RWPE2 (cell line): ENCODE data around the gene TESK2.

Source experiments
- ATAC-seq: fragments of 200-7000 bp; cut with Tn5 transposase; 3 replicates; pipeline ENCODE4 v1.9.1; 2021; ENCODE audit warnings: low read depth
- DNase-seq: peaks from one replicate; pipeline ENCODE4 v3.0.0-alpha.2; 2020; ENCODE audit warnings: low spot score
- H3K27ac ChIP-seq: fragments of 450-650 bp; 2 replicates; pipeline ENCODE4 v1.5.1; 2017; ENCODE audit warnings: mild to moderate bottlenecking; ENCODE audit not compliant: poor library complexity, severe bottlenecking
- H3K27me3 ChIP-seq: fragments of 250-450 bp; sonication (Bioruptor Pico); 2 replicates; pipeline ENCODE4 v1.5.1; 2021; ENCODE audit warnings: mild to moderate bottlenecking, moderate library complexity; ENCODE audit not compliant: insufficient read depth, poor library complexity, severe bottlenecking
- H3K36me3 ChIP-seq: fragments of 250-450 bp; sonication (Bioruptor Pico); 2 replicates; pipeline ENCODE4 v1.5.1; 2020; ENCODE audit warnings: low read depth, mild to moderate bottlenecking, moderate library complexity
- H3K4me1 ChIP-seq: fragments of 250-450 bp; sonication (Bioruptor Pico); 2 replicates; pipeline ENCODE4 v1.5.1; 2021; ENCODE audit warnings: mild to moderate bottlenecking, moderate library complexity; ENCODE audit not compliant: insufficient read depth, poor library complexity, severe bottlenecking
- H3K4me3 ChIP-seq: fragments of 250-450 bp; sonication (Bioruptor Pico); 2 replicates; pipeline ENCODE4 v1.5.1; 2021; ENCODE audit warnings: mild to moderate bottlenecking, moderate library complexity; ENCODE audit not compliant: severe bottlenecking
- H3K9me3 ChIP-seq: fragments of 250-450 bp; sonication (Bioruptor Pico); 2 replicates; pipeline ENCODE4 v1.5.1; 2021; ENCODE audit warnings: mild to moderate bottlenecking, moderate library complexity; ENCODE audit not compliant: severe bottlenecking
- CTCF ChIP-seq: fragments of 450-650 bp; IDR thresholded peaks from one replicate; pipeline ENCODE4 v1.5.1; 2017; ENCODE audit warnings: mild to moderate bottlenecking, moderate library complexity; ENCODE audit not compliant: poor library complexity, severe bottlenecking

Gene TESK2

GRCh38 chr1:45490626-45491486, at the start of gene TESK2:
Gene TESK2 (minus strand): TSS chr1:45491163. CDS start chr1:45457785, 33,378 bp downstream.
- no peak for TF ChIP-seq CTCF
- Histone ChIP-seq H3K4me1 (no peaks in the 10 kb centered on the region), H3K27ac (peak within 1 kb of the TSS; percentile 7), H3K4me3 (peak within 1 kb of the TSS; percentile 61), H3K36me3 (no peaks in the 10 kb centered on the region), H3K9me3 (no peaks in the 10 kb centered on the region), H3K27me3 (no peaks in the 10 kb centered on the region)
- ATAC-seq (peak; percentile 93), DNase-seq (peak; percentile 98)

GRCh38 chr1:45536886-45537285, 45.9 kb upstream of the TESK2 start:
- TF ChIP-seq CTCF = no peak
- Histone ChIP-seq H3K36me3 (no peaks in the 10 kb centered on the region), H3K4me3 (no peak overlapping the region), H3K4me1 (no peaks in the 10 kb centered on the region), H3K9me3 (no peaks in the 10 kb centered on the region), H3K27me3 (no peaks in the 10 kb centered on the region), H3K27ac (no peak overlapping the region)
- ATAC-seq = no peak
- DNase-seq = no peak

GRCh38 chr1:45535988-45536766, 45.2 kb upstream of the TESK2 start:
- Histone ChIP-seq H3K9me3 (no peaks in the 10 kb centered on the region), H3K27ac (no peak overlapping the region), H3K4me1 (no peaks in the 10 kb centered on the region), H3K27me3 (no peaks in the 10 kb centered on the region), H3K36me3 (no peaks in the 10 kb centered on the region), H3K4me3 (no peak overlapping the region)
- TF ChIP-seq CTCF = no peak
- no peak for ATAC-seq
- DNase-seq = no peak

GRCh38 chr1:45531873-45532272, 40.9 kb upstream of the TESK2 start:
- ATAC-seq (no peak), DNase-seq (no peak)
- no peak overlapping the region for H3K27ac ChIP-seq
- no peak for TF ChIP-seq CTCF
- H3K27me3 ChIP-seq = no peaks in the 10 kb centered on the region
- no peaks in the 10 kb centered on the region for H3K36me3 ChIP-seq
- no peaks in the 10 kb centered on the region for H3K4me1 ChIP-seq
- no peak overlapping the region for H3K4me3 ChIP-seq
- H3K9me3 ChIP-seq = no peaks in the 10 kb centered on the region
